ENCODE measurements around the gene LCN12.

- TF ChIP-seq EP300 (IDR thresholded peaks at IDR 0.05) (no peak), CTCF (IDR thresholded peaks at IDR 0.05) (no peak), POLR2AphosphoS5 (IDR thresholded peaks at IDR 0.05) (no peak), POLR2A (IDR thresholded peaks at IDR 0.05) (no peak)
Measured at GRCh38 chr9:136982232-136983051, 30.4 kb downstream of the LCN12 start, which contains the start of gene LCNL1.

All from gastroesophageal sphincter (tissue), 3 donors.